Stimulated activated CD8-positive, alpha-beta memory T cell treated with anti-CD3 and anti-CD28 coated beads, Interleukin-7, amount 100 ng/mL, for 48 hours (primary cell): Measurements from ENCODE around the gene CPEB3.
"Not testable (repeated sequence)": the region's sequence is repeated elsewhere in the genome, so short reads cannot be mapped to it uniquely, and the experiment has no call there.

ENCODE experiments used
- DNase-seq, 2 donors: peaks; one replicate each; pipeline ENCODE4 v3.0.0-alpha.2; 2020; ENCODE audit warnings: low read depth in 1 of 2; ENCODE audit errors: extremely low read depth in 1 of 2

The CPEB3 gene

DNA sequence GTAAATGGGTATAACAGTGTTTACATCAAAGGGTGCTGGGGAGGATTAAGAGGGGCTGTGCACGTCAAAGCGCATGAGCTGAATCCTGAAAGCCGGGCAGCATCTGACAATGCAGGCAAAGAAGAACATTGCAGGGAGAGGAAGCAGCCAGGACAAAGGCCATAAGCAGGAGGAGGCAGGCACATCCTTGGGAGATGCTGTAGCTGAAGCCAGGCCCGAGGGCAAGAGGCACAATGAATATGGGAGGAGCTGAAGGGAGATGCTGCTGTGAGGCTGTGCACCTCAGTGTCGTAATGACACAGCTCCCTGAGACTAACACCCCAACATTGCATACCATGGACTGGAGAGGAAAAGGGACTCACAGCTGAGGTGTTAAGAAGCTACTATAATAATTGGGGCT lies 238.1 kb downstream of the CPEB3 start:
- DNase-seq: no peak

DNA sequence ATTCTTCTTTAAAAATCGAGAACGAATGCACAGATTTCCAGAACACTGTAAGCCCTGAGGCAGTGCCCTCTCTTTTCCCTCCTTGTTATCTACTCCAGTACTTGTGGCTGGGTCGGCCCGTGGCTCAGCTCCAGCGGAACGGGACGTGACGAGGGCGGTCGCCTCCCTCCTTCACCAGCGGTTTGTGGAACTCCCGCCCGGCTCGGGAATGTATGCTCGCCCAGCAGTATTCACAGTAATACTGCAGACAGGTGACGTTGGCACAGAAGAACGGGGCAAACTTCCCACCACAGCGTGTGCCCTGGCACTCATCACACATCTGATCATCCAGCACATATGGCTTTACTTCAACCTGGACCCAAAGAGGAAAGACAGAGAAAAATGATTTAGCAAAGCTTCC lies 238.8 kb downstream of the CPEB3 start:
- no peak for DNase-seq

DNA sequence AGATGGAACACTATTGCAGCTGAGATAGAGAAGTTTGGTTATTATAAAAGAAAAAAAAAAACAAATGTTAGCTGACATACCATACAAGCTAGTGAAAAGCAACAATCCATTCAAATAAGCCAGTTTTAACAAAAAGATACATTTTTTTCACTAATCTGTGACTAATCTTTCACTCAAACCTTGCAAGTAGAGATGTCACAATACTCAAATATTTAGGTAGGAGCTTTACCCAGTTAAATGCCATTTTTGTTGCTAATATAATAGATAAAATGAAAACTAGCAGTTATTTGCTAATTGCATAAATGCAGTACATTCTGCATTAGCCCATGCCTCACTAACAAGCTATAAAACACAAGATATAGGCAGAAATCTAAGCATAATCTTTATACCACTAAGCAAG lies 243.7 kb downstream of the CPEB3 start:
- DNase-seq: no peak

DNA sequence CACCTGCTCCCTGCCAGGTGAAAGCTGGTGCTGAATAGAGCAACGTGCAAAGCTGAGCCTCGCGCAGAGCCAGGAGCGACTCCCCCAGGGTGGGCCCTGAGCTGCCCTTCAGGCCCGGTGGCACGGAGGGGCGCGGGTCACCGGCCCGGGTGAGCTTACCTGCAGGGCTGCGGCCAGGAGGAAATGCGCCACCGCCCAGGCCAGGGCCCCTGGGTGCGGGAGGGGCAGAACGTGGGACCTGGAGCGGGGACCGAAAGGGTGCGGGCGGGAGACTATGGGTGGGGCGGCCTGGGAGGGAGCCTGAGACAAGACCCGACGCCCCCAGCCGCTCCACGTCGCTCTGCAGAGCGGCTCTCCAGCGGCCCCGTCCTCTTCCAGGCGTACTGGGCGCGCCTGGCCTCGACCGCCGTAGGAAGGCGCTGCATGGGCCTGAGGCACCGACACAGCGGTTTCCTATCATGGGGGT lies 245.2 kb downstream of the CPEB3 start:
- no peak for DNase-seq

DNA sequence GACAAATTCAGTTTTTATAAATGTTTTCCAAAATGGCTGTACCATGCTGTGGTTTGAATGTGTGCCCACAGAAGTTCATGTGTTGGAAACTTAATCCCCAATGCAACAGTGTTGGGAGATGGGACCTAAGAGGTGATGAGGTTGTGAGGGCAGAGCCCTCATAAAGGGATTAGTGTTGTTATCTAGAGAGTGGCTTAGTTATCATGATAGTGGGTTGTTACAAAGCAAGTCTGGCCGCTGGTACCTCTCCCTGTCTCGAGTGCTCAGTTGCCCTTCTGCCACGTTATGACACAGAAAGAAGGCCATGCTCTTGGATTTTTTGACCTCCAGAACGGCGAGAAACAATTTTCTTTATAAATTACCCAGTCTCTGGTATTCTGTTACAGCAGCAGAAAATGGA lies 248.3 kb downstream of the CPEB3 start:
- DNase-seq: no peak

DNA sequence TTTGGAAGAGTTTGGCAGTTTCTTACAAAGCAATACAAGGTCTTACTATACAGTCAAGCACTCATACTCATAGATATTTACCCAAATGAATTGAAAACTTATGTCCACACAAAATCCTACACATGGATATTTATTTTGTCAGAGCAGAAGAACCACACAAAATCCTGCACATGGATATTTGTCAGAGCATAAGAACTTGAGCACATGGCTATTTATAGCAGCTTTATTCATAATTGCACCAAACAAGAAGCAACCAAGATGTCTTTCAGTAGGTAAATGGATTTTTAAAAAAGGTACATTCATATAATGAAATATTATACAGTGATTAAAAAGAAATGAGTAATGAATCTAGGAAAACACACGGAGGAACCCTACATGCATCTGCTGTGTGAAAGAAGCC lies 251.9 kb downstream of the CPEB3 start:
- DNase-seq: no peak

DNA sequence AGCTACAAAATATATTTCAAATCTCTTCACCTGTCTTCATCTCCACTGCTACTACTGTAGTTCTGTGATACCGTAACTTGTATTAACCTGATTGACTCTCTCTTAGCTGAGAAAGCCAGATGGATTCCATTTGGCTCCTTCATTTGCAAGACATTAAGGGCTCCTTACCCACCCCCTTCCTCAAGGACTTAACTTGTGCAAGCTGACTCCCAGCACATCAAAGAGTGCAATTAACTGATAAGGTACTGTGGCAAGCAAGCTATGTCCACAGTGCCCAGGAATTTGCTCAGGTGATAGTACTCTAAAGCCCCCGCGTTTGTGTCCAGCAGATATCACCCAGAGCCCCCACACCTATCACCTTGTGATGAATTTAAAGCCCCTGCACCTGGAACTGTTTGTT lies 257.8 kb downstream of the CPEB3 start:
- DNase-seq: not testable (repeated sequence)

DNA sequence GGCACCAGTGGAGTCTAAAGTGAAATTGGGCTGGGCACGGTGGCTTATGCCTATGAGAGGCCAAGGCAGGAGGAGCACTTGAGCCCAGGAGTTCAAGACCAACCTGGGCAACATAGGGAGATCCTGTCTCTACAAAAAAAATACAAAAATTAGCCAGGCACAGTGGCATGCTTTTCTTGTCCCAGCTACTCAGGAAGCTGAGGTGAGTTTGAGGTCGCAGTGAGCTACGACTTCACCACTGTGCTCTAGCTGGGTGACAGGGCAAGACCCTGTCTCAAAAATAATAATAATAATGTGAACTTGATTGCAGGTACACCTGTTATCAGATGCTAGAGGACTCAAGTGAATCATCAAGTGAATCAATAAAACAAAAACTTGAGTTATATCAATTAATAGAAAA lies 259.3 kb downstream of the CPEB3 start:
- no peak for DNase-seq

DNA sequence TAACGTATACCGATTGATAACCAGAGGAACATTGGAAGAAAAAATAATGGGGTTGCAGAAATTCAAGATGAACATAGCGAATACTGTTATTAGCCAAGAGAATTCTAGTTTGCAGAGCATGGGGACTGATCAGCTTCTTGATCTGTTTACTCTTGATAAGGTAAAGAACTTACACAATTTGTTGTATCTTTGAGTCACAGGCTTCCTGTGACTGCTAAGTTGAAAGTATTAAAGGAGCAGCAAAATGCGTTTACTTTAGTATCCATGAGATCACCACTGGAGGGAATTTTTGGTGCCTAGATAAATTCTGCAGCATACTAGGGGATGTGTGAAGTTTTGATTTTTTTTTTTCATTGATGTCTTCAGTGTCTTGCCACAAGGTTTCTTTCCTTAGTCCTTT lies 263.7 kb downstream of the CPEB3 start:
- no peak for DNase-seq

DNA sequence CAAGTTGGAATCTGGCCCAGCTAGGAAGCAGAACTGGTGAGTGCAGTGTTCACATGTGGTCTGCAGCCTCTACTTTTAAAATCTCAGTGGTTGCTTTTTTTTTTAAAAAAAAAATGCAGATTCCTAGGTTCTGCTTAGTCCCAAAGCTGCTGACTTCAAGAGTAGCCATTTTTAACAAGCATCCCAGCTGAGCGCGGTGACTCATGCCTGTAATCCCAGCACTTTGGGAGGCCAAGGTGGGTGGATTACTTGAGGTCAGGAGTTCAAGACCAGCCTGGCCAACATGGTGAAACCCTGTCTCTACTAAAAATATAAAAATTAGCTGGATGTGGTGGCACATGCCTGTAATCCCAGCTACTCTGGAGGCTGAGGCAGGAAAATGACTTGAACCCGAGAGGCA lies 265.5 kb downstream of the CPEB3 start:
- not testable (repeated sequence) for DNase-seq

DNA sequence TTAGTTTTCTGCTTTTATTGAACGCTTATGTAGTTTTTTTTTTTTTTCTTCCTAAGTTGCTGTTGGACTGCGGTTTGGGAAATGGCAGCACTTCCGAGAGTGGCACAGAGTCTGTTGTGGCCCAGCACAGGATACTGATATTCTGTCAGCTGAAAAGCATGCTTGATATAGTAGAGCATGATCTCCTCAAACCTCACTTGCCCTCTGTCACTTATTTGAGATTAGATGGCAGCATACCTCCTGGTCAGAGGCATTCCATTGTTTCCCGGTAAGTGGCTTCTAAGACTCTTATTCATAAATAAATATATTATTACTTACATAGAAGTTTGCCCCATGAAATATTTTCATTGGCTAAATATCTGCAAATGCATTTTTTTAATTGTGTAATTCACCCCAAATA lies 266.2 kb downstream of the CPEB3 start:
- no peak for DNase-seq

DNA sequence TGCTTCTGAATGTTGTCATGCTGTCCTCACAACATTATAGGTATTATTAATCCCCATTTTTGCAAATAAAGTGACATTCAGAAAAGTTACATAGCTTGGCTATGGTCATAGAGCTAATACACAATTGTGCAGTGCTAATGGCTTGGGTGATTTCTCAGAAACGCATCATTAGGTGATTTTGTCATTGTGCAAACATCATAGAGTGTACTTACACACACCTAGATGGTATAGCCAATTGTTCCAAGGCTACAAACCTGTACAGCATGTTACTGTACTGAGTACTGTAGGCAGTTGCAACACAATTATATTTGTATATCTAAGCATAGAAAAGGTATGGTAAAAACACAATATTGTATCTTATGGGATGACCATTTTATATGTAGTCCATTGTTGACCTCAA lies 276.3 kb downstream of the CPEB3 start:
- DNase-seq: no peak

DNA sequence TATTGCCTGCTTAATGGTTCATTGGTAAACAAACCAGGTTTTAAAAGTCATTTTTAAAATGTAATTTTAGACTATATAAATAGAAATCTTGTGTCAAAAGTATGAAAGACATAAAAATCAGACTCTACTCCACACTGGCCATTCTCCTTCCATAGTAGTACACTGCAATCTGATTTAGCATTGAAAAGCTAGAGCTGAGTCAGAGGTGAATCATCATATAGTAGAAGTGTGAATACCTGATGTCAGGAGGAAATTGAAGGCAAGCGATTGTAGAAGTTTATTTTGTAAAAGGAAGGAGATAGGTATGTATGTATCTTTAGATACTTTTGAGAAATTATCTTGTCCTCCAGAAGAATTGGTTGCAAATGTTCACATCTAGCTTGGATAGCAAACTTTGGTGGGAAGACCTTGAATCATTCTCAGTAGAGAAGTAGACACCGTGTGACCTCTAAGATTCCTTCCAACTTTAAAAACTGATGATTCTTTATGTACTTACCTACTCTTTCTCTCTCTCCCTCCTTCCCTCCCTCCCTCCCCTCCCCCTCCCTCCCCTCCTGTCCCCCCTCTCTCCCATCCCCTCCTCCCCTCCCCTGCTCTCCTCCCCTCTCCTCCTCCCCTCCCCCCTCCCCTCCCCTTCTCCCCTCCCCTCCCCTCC lies 279.2 kb downstream of the CPEB3 start:
- no peak for DNase-seq

DNA sequence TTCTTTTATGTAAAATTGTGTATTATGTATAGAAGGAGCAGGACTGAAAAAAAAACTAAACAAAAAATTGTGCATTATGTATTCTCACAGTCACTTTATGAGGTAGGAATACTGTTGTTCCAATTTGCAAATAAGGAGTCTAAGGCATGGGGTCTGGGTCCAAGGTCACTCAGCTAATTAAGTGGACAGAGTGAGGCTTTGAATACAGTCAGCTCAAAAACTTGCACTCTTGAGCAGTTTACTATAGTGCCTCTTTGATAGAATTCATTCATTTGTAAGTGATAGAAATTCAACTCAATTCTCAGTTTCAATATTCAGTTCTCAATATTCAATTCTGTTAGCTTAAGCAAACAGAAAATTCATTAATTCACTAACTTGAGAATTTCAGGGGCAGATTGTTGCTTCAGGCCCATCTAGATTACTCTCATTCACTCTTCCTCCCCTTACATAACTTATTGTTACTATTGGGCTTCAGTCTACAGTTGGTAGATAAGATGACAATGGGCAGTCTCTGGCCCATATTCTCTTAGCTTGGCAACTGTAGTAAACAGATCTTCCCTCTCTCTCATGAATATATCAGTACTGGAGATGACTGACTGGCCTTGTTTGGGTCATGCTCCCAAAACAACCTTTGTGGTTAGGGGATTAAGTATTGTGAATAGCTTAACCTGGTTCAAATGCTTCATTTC lies 280.7 kb downstream of the CPEB3 start:
- DNase-seq: no peak

DNA sequence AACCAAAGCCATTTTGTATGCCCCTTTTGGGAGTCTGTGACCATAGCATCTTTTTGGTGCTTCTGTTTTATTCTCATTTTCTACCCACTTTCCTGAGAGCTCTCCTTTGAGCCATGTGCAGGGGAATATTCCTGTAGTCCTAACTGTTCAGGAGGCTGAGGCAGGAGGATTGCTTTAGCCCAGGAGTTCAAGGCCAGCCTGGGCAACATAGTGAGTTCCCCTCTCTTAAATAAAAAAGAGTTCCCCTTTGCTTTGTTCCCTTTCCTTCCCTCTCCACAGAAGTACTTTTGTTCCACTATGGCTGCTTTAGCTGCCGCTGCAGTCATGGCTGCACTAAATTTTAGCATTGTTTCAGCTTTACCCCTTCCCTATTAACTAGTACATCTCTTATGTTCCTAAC lies 281.4 kb downstream of the CPEB3 start:
- no peak for DNase-seq

DNA sequence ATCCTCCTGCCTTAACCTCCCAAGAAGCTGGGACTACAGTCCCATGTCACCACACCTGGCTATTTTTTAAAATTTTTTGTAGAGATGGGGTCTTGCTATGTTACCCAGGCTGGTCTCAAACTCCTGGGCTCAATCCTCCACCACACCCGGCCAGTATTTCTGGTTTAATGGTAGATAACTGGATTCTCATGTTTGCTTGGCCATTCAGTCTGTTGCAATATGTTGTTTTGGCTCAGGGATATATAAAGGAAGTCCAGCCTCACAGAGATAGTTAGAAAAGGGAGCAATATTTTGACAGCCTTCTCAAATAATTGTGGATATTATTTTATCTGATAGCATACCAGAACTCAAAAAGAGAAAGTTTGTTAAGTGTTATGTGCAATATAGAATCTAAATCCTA lies 284.9 kb downstream of the CPEB3 start:
- no peak for DNase-seq

DNA sequence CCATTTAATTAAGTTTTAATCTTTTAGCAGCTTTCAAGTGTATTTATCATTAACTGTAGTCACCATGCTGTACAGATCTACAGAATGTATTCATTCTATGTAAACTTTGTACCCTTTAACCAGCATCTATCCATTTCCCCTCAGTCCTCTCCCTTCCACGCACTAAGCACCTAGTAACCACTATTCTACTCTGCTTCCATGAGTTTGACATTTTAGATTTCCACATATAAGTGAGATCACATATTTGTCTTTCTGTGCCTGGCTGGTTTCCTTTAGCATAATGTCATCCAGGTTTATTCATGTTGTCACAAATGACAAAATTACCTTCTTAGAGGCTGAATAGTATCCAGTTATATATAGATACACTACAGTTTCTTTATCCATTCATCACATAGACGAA lies 287.6 kb downstream of the CPEB3 start:
- DNase-seq: no peak

DNA sequence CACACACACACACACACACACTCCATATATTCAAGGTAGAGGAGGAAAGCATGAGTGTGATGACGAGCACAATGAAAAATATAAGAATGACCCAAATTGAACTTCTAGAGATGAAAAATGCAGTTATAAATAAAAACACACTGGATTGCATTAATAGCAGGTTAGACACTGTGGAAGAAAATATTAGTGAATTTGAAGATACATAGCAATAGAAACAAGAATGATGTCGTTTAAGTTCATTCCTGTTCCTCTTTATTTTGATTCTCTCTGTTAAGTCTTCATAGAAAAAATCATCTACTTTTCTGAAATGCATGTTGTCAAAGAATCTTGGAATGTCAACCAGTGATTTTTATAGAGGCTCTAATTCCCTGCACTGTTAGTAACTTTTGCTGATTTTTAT lies 288.9 kb downstream of the CPEB3 start:
- no peak for DNase-seq

DNA sequence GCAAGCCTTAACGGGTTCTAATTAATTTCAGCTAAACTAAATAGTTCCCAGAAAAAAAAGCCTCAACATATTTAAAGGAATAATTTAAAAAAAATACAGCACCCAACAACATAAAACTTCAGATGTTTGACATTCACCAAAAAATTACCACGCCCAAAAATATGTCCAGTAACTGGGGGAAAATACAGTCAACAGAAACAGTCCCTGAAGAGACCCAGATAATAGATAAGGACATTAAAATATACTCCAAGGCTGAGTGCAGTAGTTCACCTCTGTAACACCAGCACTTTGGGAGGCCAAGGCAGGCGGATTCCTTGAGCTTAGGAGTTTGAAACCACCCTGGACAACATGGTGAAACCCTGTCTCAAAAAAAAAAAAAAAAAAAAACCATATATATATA lies 289.3 kb downstream of the CPEB3 start:
- no peak for DNase-seq
